ENCODE results near the gene MYCBP. TPM values are rescaled to one million over a fixed set of nuclear protein-coding genes. Genes with fewer than 3 reads are reported as not detected.
A peak's percentile ranks its signal among the peaks of the same experiment; 100 is the strongest.

The MYCBP gene
- total and polyA plus RNA-seq, 2 of the 13 experiments (the other 11 are each of a cell fraction or from before 2014, with no cell fraction given) = 11.4 to 30.4 TPM

GRCh38 chr1:38873027-38873969 is at the start of gene MYCBP (continued):
- no peak for TF ChIP-seq WIZ (CRISPR knock-in tag; IDR thresholded peaks at IDR 0.05)
- no peak for TF ChIP-seq NCOA5 (CRISPR knock-in tag; IDR thresholded peaks at IDR 0.05)
- TF ChIP-seq ATF7-NPFF (CRISPR knock-in tag; IDR thresholded peaks at IDR 0.05; ENCODE audit: low read depth) = peak; percentile 82
- 0 out of 2 replicates have a peak, but pooled peaks have one; percentile 65 for TF ChIP-seq ZNF83 (CRISPR knock-in tag; IDR thresholded peaks at IDR 0.05; ENCODE audit: borderline replicate concordance)
- TF ChIP-seq NKX3-1 (CRISPR knock-in tag; IDR thresholded peaks at IDR 0.05) = no peak
- TF ChIP-seq, protein P1, sequence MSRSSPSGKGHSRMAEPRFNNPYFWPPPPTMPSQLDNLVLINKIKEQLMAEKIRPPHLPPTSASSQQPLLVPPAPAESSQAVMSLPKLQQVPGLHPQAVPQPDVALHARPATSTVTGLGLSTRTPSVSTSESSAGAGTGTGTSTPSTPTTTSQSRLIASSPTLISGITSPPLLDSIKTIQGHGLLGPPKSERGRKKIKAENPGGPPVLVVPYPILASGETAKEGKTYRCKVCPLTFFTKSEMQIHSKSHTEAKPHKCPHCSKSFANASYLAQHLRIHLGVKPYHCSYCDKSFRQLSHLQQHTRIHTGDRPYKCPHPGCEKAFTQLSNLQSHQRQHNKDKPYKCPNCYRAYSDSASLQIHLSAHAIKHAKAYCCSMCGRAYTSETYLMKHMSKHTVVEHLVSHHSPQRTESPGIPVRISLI (CRISPR knock-in tag; IDR thresholded peaks at IDR 0.05; ENCODE audit: borderline replicate concordance) = no peak
- TF ChIP-seq THYN1 (CRISPR knock-in tag; IDR thresholded peaks at IDR 0.05; ENCODE audit: borderline replicate concordance, low read depth) = no peak
- TF ChIP-seq ZNF563 (CRISPR knock-in tag; IDR thresholded peaks at IDR 0.05) = peak; percentile 72; the same call in 1 of the 2 replicates
- TF ChIP-seq, protein P2, sequence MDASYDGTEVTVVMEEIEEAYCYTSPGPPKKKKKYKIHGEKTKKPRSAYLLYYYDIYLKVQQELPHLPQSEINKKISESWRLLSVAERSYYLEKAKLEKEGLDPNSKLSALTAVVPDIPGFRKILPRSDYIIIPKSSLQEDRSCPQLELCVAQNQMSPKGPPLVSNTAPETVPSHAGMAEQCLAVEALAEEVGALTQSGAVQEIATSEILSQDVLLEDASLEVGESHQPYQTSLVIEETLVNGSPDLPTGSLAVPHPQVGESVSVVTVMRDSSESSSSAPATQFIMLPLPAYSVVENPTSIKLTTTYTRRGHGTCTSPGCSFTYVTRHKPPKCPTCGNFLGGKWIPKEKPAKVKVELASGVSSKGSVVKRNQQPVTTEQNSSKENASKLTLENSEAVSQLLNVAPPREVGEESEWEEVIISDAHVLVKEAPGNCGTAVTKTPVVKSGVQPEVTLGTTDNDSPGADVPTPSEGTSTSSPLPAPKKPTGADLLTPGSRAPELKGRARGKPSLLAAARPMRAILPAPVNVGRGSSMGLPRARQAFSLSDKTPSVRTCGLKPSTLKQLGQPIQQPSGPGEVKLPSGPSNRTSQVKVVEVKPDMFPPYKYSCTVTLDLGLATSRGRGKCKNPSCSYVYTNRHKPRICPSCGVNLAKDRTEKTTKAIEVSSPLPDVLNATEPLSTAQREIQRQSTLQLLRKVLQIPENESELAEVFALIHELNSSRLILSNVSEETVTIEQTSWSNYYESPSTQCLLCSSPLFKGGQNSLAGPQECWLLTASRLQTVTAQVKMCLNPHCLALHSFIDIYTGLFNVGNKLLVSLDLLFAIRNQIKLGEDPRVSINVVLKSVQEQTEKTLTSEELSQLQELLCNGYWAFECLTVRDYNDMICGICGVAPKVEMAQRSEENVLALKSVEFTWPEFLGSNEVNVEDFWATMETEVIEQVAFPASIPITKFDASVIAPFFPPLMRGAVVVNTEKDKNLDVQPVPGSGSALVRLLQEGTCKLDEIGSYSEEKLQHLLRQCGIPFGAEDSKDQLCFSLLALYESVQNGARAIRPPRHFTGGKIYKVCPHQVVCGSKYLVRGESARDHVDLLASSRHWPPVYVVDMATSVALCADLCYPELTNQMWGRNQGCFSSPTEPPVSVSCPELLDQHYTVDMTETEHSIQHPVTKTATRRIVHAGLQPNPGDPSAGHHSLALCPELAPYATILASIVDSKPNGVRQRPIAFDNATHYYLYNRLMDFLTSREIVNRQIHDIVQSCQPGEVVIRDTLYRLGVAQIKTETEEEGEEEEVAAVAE (CRISPR knock-in tag; IDR thresholded peaks at IDR 0.05; ENCODE audit: borderline replicate concordance) = peak; percentile 84; the same call in 1 of the 2 replicates
- TF ChIP-seq, protein P3, sequence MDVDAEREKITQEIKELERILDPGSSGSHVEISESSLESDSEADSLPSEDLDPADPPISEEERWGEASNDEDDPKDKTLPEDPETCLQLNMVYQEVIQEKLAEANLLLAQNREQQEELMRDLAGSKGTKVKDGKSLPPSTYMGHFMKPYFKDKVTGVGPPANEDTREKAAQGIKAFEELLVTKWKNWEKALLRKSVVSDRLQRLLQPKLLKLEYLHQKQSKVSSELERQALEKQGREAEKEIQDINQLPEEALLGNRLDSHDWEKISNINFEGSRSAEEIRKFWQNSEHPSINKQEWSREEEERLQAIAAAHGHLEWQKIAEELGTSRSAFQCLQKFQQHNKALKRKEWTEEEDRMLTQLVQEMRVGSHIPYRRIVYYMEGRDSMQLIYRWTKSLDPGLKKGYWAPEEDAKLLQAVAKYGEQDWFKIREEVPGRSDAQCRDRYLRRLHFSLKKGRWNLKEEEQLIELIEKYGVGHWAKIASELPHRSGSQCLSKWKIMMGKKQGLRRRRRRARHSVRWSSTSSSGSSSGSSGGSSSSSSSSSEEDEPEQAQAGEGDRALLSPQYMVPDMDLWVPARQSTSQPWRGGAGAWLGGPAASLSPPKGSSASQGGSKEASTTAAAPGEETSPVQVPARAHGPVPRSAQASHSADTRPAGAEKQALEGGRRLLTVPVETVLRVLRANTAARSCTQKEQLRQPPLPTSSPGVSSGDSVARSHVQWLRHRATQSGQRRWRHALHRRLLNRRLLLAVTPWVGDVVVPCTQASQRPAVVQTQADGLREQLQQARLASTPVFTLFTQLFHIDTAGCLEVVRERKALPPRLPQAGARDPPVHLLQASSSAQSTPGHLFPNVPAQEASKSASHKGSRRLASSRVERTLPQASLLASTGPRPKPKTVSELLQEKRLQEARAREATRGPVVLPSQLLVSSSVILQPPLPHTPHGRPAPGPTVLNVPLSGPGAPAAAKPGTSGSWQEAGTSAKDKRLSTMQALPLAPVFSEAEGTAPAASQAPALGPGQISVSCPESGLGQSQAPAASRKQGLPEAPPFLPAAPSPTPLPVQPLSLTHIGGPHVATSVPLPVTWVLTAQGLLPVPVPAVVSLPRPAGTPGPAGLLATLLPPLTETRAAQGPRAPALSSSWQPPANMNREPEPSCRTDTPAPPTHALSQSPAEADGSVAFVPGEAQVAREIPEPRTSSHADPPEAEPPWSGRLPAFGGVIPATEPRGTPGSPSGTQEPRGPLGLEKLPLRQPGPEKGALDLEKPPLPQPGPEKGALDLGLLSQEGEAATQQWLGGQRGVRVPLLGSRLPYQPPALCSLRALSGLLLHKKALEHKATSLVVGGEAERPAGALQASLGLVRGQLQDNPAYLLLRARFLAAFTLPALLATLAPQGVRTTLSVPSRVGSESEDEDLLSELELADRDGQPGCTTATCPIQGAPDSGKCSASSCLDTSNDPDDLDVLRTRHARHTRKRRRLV (CRISPR knock-in tag; IDR thresholded peaks at IDR 0.05) = peak; percentile 60; the same call in 1 of the 2 replicates
- TF ChIP-seq, protein P4, sequence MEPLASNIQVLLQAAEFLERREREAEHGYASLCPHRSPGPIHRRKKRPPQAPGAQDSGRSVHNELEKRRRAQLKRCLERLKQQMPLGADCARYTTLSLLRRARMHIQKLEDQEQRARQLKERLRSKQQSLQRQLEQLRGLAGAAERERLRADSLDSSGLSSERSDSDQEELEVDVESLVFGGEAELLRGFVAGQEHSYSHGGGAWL (CRISPR knock-in tag; IDR thresholded peaks at IDR 0.05) = peak; percentile 76
- no peak; the same call in 1 of the 2 replicates for TF ChIP-seq TGIF2 (CRISPR knock-in tag; IDR thresholded peaks at IDR 0.05)
- TF ChIP-seq FOXK1 (CRISPR knock-in tag; IDR thresholded peaks at IDR 0.05; ENCODE audit: borderline replicate concordance, low read depth) = no peak
- TF ChIP-seq ZNF292 (CRISPR knock-in tag; IDR thresholded peaks at IDR 0.05; ENCODE audit: borderline replicate concordance, low read depth) = no peak
- TF ChIP-seq BCL6 (CRISPR knock-in tag; IDR thresholded peaks at IDR 0.05) = no peak; the same call in 1 of the 2 replicates
- no peak for TF ChIP-seq CEBPG (CRISPR knock-in tag; IDR thresholded peaks at IDR 0.05)

Data from HepG2 (cell line).